ENCODE measurements around the gene ZNF865. TPM values are rescaled to one million over a fixed set of nuclear protein-coding genes. Genes with fewer than 3 reads are reported as not detected.

Gene ZNF865
- total RNA-seq, 2 donors from 2014 or later = 11.9 to 14.5 TPM

DNA sequence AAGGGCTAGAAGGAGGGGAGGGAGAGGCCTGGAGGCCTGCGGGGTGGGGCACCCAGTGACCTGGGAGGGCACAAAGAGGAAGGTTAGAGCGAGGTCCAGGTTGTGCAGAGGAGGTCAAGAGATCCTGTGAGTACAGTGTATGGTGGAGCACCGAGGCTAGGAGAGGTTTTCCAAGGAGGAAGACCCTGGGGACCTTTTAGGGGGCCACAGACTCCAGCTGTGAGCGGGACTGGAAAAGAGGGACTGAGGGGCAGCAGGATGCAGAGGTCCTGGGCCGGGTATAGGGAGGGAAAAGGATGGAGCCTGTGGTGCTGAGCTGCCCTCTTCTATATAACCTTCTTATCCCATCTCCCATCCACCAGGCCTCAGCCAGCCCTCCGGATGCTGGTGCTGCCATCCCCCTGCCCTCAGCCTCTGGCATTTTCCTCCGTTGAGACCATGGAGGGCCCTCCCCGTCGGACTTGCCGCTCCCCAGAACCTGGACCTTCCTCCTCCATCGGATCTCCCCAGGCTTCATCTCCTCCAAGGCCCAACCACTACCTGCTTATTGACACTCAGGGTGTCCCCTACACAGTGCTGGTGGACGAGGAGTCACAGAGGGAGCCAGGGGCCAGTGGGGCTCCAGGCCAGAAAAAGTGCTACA is 38.9 kb downstream of the ZNF865 start:
- peak overlapping the region; percentile 89 to 92 for H3K27ac ChIP-seq
- TF ChIP-seq CTCF (IDR thresholded peaks at IDR 0.05) = no peak
- DNase-seq (ENCODE audit: low spot score) (no peak), ATAC-seq (ENCODE audit: insufficient number of reproducible peaks, low FRiP score, low read depth) (no peak)
- H3K36me3 ChIP-seq = peaks cover 6% of the 10 kb centered on the region
- no peaks in the 10 kb centered on the region for H3K9me3 ChIP-seq
- H3K4me3 ChIP-seq = peak overlapping the region; percentile 96
- no peaks in the 10 kb centered on the region for H3K27me3 ChIP-seq (replicated peaks; ENCODE audit: insufficient read depth)
- H3K4me1 ChIP-seq (ENCODE audit: control insufficient read depth in 1 of 2, low read depth in 2 of 2) = peaks cover 54 to 62% of the 10 kb centered on the region in 2 donors

GRCh38 chr19:55644842-55645511 is 39.5 kb downstream of the ZNF865 start:
- ATAC-seq (ENCODE audit: insufficient number of reproducible peaks, low FRiP score, low read depth) (no peak), DNase-seq (ENCODE audit: low spot score) (no peak)
- no peak overlapping the region for H3K27ac ChIP-seq
- H3K36me3 ChIP-seq = peaks cover 6% of the 10 kb centered on the region
- no peak overlapping the region for H3K4me3 ChIP-seq
- peaks cover 49 to 58% of the 10 kb centered on the region in 2 donors for H3K4me1 ChIP-seq (ENCODE audit: control insufficient read depth in 1 of 2, low read depth in 2 of 2)
- no peak for TF ChIP-seq CTCF (IDR thresholded peaks at IDR 0.05)
- no peaks in the 10 kb centered on the region for H3K9me3 ChIP-seq
- no peaks in the 10 kb centered on the region for H3K27me3 ChIP-seq (replicated peaks; ENCODE audit: insufficient read depth)

DNA sequence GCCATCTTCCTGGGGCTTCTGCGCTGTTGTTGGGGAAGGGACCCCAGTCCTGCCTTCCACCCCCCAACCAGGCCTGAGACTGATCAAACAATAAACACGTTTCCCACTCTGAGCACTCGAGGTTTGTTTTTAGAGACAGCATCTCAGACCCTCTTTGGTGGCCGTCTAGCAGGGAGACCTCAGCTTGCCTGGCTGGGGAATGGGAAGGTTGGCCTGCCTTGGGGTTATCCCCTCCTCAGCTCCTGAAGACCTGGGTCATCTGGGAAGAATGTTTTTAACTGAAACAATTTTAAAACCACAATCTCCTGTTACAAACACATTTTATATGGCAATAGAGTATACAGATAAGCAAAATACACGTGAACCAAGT is 40.0 kb downstream of the ZNF865 start:
- Histone ChIP-seq H3K4me3 (no peak overlapping the region), H3K27ac (no peak overlapping the region), H3K36me3 (peaks cover 6% of the 10 kb centered on the region), H3K27me3 (replicated peaks; ENCODE audit: insufficient read depth) (no peaks in the 10 kb centered on the region), H3K9me3 (no peaks in the 10 kb centered on the region), H3K4me1 (ENCODE audit: control insufficient read depth in 1 of 2, low read depth in 2 of 2) (peaks cover 44 to 53% of the 10 kb centered on the region in 2 donors)
- ATAC-seq (ENCODE audit: insufficient number of reproducible peaks, low FRiP score, low read depth) (no peak), DNase-seq (ENCODE audit: low spot score) (no peak)
- TF ChIP-seq CTCF (IDR thresholded peaks at IDR 0.05) = no peak

DNA sequence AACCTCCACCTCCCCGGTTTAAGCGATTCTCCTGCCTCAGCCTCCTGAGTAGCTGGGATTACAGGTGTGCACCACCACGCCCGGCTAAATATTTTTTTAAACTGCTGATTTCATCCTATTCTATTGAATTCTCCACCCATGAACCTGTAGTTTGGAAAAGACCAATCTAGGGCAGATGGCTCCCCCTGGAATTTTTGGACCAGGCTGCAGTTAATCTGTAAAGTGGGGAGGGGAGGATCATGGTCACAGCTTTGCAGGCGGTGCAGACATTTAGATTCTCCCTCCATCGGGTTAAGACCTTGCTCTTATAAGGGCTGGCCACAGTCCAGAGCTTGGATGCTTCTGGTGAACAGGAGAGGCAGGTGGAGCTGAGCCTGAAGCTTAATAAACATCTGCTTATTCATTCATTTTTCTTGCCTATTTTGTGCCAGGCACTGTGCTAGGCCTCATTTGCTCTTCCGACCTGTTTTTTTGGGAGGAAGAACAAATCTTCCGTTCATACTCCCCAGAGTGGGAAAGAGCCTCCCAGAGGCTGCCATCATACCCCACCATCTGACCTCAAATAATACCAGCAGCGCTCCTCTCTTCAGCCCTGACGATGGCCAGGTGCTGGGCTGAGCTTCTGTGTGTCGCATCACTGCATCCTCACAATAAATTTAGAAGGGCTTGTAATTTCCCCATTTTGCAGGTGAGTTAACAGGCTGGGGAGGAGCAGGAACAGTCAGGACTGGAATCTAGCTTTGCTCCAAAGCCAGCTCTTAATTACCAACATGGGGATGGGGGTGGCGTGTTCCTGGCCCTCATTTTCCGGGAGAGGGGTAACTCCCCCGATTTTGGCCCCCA is 41.7 kb downstream of the ZNF865 start:
- ATAC-seq (ENCODE audit: insufficient number of reproducible peaks, low FRiP score, low read depth) = no peak
- DNase-seq (ENCODE audit: low spot score) = no peak

More for the DNA sequence above, 41.7 kb downstream of the ZNF865 start:
- no peak for TF ChIP-seq CTCF (IDR thresholded peaks at IDR 0.05)
- Histone ChIP-seq H3K27ac (peak overlapping the region; percentile 42 to 77), H3K4me1 (ENCODE audit: control insufficient read depth in 1 of 2, low read depth in 2 of 2) (peaks cover 39 to 51% of the 10 kb centered on the region in 2 donors), H3K36me3 (peaks cover 6% of the 10 kb centered on the region), H3K9me3 (no peaks in the 10 kb centered on the region), H3K27me3 (replicated peaks; ENCODE audit: insufficient read depth) (no peaks in the 10 kb centered on the region), H3K4me3 (peak overlapping the region; percentile 96)

Data from thoracic aorta (tissue), 2 donors.